ENCODE measurements around the gene PCBP3.

DNA sequence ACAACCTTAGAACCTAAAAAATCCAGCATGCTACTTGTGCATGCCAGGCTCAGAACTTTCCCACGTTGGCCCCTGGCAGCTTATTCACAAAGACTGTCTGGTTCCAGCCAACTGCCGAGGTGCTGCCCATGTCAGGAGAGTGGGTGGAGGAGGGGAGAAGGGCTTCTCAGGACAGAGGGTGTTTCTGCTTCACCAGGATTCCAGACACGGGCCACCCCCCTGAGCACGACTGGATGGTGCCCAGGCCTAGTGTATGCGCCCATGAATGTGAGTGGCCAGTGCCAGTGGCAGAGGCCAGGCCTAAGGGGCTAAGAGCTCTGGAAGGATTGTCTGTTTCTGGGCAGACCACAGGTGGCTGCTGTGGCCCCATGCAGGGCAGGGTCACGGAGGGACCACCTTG lies 189.9 kb downstream of the PCBP3 start:
- no peak for TF ChIP-seq BRCA1 (CRISPR knock-in tag; IDR thresholded peaks at IDR 0.05)
- TF ChIP-seq, protein P1, sequence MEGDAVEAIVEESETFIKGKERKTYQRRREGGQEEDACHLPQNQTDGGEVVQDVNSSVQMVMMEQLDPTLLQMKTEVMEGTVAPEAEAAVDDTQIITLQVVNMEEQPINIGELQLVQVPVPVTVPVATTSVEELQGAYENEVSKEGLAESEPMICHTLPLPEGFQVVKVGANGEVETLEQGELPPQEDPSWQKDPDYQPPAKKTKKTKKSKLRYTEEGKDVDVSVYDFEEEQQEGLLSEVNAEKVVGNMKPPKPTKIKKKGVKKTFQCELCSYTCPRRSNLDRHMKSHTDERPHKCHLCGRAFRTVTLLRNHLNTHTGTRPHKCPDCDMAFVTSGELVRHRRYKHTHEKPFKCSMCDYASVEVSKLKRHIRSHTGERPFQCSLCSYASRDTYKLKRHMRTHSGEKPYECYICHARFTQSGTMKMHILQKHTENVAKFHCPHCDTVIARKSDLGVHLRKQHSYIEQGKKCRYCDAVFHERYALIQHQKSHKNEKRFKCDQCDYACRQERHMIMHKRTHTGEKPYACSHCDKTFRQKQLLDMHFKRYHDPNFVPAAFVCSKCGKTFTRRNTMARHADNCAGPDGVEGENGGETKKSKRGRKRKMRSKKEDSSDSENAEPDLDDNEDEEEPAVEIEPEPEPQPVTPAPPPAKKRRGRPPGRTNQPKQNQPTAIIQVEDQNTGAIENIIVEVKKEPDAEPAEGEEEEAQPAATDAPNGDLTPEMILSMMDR (CRISPR knock-in tag; IDR thresholded peaks at IDR 0.05) = no peak
- TF ChIP-seq ZNF75D (CRISPR knock-in tag; IDR thresholded peaks at IDR 0.05; ENCODE audit: borderline replicate concordance) = no peak
- no peak for TF ChIP-seq RAD21 (CRISPR knock-in tag; IDR thresholded peaks at IDR 0.05)
- TF ChIP-seq MTA3 (CRISPR knock-in tag; IDR thresholded peaks at IDR 0.05) = no peak
- TF ChIP-seq MZF1 (CRISPR knock-in tag; IDR thresholded peaks at IDR 0.05; ENCODE audit: borderline replicate concordance) = no peak
- no peak for TF ChIP-seq HDAC2 (CRISPR knock-in tag; IDR thresholded peaks at IDR 0.05)
- TF ChIP-seq ZBTB7A (CRISPR knock-in tag; IDR thresholded peaks at IDR 0.05) = no peak
- no peak for TF ChIP-seq ZNF354B (CRISPR knock-in tag; IDR thresholded peaks at IDR 0.05)
- no peak for TF ChIP-seq POLR2A (IDR thresholded peaks at IDR 0.05; ENCODE audit: insufficient read depth in 1 of 2, low read depth in 2 of 2, low read length in 2 of 2)
- TF ChIP-seq, protein P2, sequence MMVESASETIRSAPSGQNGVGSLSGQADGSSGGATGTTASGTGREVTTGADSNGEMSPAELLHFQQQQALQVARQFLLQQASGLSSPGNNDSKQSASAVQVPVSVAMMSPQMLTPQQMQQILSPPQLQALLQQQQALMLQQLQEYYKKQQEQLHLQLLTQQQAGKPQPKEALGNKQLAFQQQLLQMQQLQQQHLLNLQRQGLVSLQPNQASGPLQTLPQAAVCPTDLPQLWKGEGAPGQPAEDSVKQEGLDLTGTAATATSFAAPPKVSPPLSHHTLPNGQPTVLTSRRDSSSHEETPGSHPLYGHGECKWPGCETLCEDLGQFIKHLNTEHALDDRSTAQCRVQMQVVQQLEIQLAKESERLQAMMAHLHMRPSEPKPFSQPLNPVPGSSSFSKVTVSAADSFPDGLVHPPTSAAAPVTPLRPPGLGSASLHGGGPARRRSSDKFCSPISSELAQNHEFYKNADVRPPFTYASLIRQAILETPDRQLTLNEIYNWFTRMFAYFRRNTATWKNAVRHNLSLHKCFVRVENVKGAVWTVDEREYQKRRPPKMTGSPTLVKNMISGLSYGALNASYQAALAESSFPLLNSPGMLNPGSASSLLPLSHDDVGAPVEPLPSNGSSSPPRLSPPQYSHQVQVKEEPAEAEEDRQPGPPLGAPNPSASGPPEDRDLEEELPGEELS (CRISPR knock-in tag; IDR thresholded peaks at IDR 0.05) = no peak

Data from HepG2 (cell line).